HL-60 (cell line): ENCODE data around the gene SPATA33.

ENCODE experiments used
- CTCF ChIP-seq: IDR thresholded peaks from one replicate; pipeline ENCODE4 v1.5.1; 2011; ENCODE audit warnings: low read length, control low read depth, inconsistent platforms; ENCODE audit not compliant: insufficient read depth
- GABPA ChIP-seq: IDR thresholded peaks from 2 replicates; pipeline ENCODE4 v1.6.1; 2012; ENCODE audit warnings: low read depth

DNA sequence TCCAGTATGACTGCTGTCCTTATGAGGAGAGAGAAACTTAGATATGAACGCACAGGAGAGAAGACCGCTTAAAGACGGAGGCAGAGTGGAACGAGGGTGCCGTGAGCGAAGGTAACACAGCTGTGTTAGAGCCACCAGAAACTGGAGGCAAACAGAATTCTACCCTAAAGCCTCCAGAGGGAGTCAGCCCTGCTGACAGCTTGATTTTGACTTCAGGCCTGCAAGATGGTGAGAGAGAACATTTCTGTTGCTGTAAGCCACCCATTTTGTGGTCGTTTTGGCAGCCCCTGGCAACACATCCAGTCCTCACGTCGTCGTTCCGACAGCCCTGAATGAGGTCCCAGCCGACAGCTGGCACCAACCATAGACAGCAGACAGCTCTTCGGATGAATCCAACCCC, 46.6 kb downstream of the SPATA33 start:
- no peak for TF ChIP-seq CTCF
- TF ChIP-seq GABPA: no peak
